ENCODE data around the gene TRDN.
"Not testable (repeated sequence)": the region's sequence is repeated elsewhere in the genome, so short reads cannot be mapped to it uniquely, and the experiment has no call there.

The TRDN gene

GRCh38 chr6:123569575-123569974 lies 67.2 kb downstream of the TRDN start:
- no peak for TF ChIP-seq CTCF (IDR thresholded peaks at IDR 0.05; ENCODE audit: insufficient read depth, low read depth, low read length, missing control alignments)
- no peak overlapping the region for H3K4me3 ChIP-seq (ENCODE audit: low read length)
- DNase-seq (ENCODE audit: low read depth) = no peak

GRCh38 chr6:123565529-123565928 lies 71.2 kb downstream of the TRDN start:
- no peak overlapping the region for H3K4me3 ChIP-seq (ENCODE audit: low read length)
- no peak for TF ChIP-seq CTCF (IDR thresholded peaks at IDR 0.05; ENCODE audit: insufficient read depth, low read depth, low read length, missing control alignments)
- no peak for DNase-seq (ENCODE audit: low read depth)

GRCh38 chr6:123564361-123564760 lies 72.4 kb downstream of the TRDN start:
- TF ChIP-seq CTCF (IDR thresholded peaks at IDR 0.05; ENCODE audit: insufficient read depth, low read depth, low read length, missing control alignments) = no peak
- no peak for DNase-seq (ENCODE audit: low read depth)

GRCh38 chr6:123562677-123563076 lies 74.1 kb downstream of the TRDN start:
- no peak for DNase-seq (ENCODE audit: low read depth)
- no peak overlapping the region for H3K4me3 ChIP-seq (ENCODE audit: low read length)
- TF ChIP-seq CTCF (IDR thresholded peaks at IDR 0.05; ENCODE audit: insufficient read depth, low read depth, low read length, missing control alignments) = no peak

More at GRCh38 chr6:123564361-123564760, 72.4 kb downstream of the TRDN start:
- H3K4me3 ChIP-seq (ENCODE audit: low read length) = no peak overlapping the region

DNA sequence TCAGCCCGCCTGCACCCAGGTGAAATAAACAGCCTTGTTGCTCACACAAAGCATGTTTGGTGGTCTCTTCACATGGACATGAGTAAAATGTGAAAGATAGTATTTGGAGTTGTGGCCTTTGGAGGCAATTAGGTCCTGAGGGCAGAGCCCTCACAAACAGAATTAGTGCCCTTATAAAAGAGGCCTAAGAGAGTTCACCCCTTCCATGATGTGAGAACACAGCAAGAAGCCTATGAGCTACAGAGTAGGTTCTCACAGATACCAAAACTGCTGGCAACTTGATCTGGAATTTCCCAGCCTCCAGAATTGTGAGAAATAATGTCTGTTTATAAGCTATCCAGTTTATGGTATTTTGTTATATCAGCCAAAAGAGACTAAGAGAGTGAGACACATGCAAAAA lies 74.5 kb downstream of the TRDN start:
- no peak for TF ChIP-seq CTCF (IDR thresholded peaks at IDR 0.05; ENCODE audit: insufficient read depth, low read depth, low read length, missing control alignments)
- no peak overlapping the region for H3K4me3 ChIP-seq (ENCODE audit: low read length)
- DNase-seq (ENCODE audit: low read depth) = no peak

DNA sequence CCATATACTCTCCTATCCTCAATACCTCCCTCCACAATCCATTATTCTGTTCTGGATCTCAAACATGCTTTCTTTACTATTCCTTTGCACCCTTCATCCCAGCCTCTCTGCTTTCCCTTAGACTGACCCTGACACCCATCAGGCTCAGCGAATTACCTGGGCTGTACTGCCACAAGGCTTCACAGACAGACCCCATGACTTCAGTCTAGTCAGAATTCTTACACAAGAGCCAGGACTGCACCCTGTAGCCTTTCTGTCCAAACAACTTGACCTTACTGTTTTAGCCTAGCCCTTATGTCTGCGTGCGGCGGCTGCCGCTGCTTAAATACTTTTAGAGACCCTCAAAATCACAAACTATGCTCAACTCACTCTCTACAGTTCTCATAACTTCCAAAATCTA lies 76.9 kb downstream of the TRDN start:
- H3K4me3 ChIP-seq (ENCODE audit: low read length); DNase-seq (ENCODE audit: low read depth): not testable (repeated sequence)

- not testable (repeated sequence) for DNase-seq (ENCODE audit: low read depth)
Observed at GRCh38 chr6:123557474-123557873, 79.3 kb downstream of the TRDN start.

DNA sequence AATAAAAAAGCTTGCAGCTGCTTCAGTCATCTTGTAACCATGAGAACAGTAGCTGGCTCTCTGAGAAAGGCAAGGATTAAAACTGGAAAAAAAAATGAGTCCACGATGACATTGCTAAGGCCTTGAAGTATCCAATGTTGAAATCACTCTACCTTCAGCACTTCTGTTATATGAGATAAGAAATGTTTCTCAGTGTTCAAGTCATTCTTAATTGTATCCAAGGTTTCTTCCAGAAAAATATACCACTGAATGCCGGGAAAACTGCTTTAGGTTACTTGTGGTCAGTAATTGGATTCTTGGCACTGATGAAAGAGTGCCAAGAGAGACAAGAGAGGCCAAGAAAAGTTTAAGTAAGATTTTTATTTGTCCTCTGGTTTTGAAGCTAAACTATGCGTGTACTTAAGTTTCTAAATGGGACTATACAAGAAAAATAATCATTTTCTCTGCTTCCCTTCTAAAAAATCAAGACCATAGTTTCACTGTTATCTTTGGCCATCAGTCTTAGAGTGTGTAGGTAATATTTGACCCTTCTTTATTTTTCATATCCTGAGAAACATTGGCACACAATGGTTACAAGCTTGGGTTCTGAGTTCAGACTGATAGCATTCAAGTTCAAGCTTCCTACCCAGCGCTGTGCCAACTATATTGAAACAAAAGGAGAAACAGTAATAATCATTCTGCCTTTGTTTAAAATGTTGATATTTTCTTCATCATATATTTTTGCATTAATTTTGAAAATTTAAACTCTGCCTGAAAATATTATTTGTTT lies 84.6 kb downstream of the TRDN start:
- TF ChIP-seq CTCF (IDR thresholded peaks at IDR 0.05; ENCODE audit: insufficient read depth, low read depth, low read length, missing control alignments) = no peak
- no peak overlapping the region for H3K4me3 ChIP-seq (ENCODE audit: low read length)

More at GRCh38 chr6:123557474-123557873, 79.3 kb downstream of the TRDN start:
- H3K4me3 ChIP-seq (ENCODE audit: low read length) = not testable (repeated sequence)

More for the DNA sequence above, 84.6 kb downstream of the TRDN start:
- DNase-seq (ENCODE audit: low read depth) = no peak
